ENCODE data around the gene NUDT2. TPM values are rescaled to one million over a fixed set of nuclear protein-coding genes. Genes with fewer than 3 reads are reported as not detected.

Gene NUDT2
- total RNA-seq, 2 experiments from 2014 or later, result 4.5 to 7.2 TPM

DNA sequence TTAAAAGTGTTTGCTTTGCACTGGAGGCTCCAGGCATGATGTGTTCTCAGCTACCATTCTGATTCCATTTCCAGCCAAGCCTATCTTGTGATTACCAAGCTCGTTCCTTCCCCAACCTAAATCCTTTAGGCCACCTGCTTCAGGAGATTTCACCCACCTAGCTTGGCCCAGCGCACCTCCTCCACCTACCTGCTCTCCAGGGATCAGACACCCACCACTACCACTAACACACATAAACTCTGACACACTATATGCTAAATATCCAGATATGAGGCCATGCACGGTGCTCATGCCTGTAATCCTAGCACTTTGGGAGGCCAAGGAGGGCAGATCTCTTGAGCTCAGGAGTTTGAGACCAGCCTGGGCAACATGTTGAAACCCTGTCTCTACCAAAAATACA, 45.0 kb downstream of the NUDT2 start:
- POLR2A ChIA-PET, result no interaction called here
- TF ChIP-seq, protein P1, sequence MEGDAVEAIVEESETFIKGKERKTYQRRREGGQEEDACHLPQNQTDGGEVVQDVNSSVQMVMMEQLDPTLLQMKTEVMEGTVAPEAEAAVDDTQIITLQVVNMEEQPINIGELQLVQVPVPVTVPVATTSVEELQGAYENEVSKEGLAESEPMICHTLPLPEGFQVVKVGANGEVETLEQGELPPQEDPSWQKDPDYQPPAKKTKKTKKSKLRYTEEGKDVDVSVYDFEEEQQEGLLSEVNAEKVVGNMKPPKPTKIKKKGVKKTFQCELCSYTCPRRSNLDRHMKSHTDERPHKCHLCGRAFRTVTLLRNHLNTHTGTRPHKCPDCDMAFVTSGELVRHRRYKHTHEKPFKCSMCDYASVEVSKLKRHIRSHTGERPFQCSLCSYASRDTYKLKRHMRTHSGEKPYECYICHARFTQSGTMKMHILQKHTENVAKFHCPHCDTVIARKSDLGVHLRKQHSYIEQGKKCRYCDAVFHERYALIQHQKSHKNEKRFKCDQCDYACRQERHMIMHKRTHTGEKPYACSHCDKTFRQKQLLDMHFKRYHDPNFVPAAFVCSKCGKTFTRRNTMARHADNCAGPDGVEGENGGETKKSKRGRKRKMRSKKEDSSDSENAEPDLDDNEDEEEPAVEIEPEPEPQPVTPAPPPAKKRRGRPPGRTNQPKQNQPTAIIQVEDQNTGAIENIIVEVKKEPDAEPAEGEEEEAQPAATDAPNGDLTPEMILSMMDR (IDR thresholded peaks at IDR 0.05), result no peak
- intact Hi-C loops (cut with DNase I, micrococcal nuclease), result loop anchor here in 1 of 2 experiments (10.0 kb wide), 2 partner anchors 200 to 360 kb away; partner anchors contain the start of gene UBAP1
- Mint-ChIP-seq H3K9me3 (no peaks in the 10 kb centered on the region), H3K27ac (no peak overlapping the region), H3K27me3 (no peaks in the 10 kb centered on the region), H3K36me3 (ENCODE audit: low read depth) (no peaks in the 10 kb centered on the region), H3K4me1 (ENCODE audit: low read depth) (peaks cover 24% of the 10 kb centered on the region), H3K4me3 (peak overlapping the region; percentile 21)
- no peak overlapping the region for H3K27ac ChIP-seq (ENCODE audit: low read depth in 1 of 2, low read length in 2 of 2)
- ATAC-seq (ENCODE audit: poor library complexity) (no peak), DNase-seq (no peak)
- no peak overlapping the region for H3K4me3 ChIP-seq (ENCODE audit: low read length)
- no peaks in the 10 kb centered on the region for H3K27me3 ChIP-seq (ENCODE audit: control insufficient read depth in 1 of 2, insufficient read depth in 2 of 2, low read length in 2 of 2)
- peaks cover 2% of the 10 kb centered on the region for H3K36me3 ChIP-seq (ENCODE audit: insufficient read depth, low read length)
- H3K4me1 ChIP-seq (ENCODE audit: insufficient read depth, low read length), result peaks cover 26% of the 10 kb centered on the region
- H3K9me3 ChIP-seq (ENCODE audit: control insufficient read depth in 1 of 2, insufficient read depth in 1 of 2, low read length in 2 of 2), result peaks cover 0 to 24% of the 10 kb centered on the region in 2 experiments
- CTCF ChIA-PET, result no interaction called here

- Histone ChIP-seq H3K27ac (ENCODE audit: low read depth in 1 of 2, low read length in 2 of 2) (peak overlapping the region in 1 of 2 donors; percentile 36), H3K27me3 (ENCODE audit: control insufficient read depth in 1 of 2, insufficient read depth in 2 of 2, low read length in 2 of 2) (no peaks in the 10 kb centered on the region), H3K9me3 (ENCODE audit: control insufficient read depth in 1 of 2, insufficient read depth in 1 of 2, low read length in 2 of 2) (peaks cover 0 to 24% of the 10 kb centered on the region in 2 experiments), H3K4me1 (ENCODE audit: insufficient read depth, low read length) (peaks cover 33% of the 10 kb centered on the region), H3K4me3 (ENCODE audit: low read length) (no peak overlapping the region), H3K36me3 (ENCODE audit: insufficient read depth, low read length) (peaks cover 2% of the 10 kb centered on the region)
- no peaks in the 10 kb centered on the region for H3K36me3 Mint-ChIP-seq (ENCODE audit: low read depth)
- POLR2A ChIA-PET, result no interaction called here
- CTCF ChIA-PET, result interaction anchor here (0.7 to 0.9 kb wide), 3 partner anchors 30 to 262 kb away, joined by 3 read pairs; partner anchors contain the start of gene SIGMAR1
- H3K27me3 Mint-ChIP-seq, result no peaks in the 10 kb centered on the region
- TF ChIP-seq, protein P1 (IDR thresholded peaks at IDR 0.05), result no peak
- peak overlapping the region; percentile 77 for H3K27ac Mint-ChIP-seq
- intact Hi-C loops (cut with DNase I, micrococcal nuclease), result loop anchor here (5.0 to 10.0 kb wide), 7 partner anchors 123 to 1777 kb away; partner anchors contain the start of genes UBAP1 (in 2 of the 2), B4GALT1 (in 1 of the 2) and DCAF12 (in 1 of the 2)
- peak overlapping the region; percentile 96 for H3K4me3 Mint-ChIP-seq
- DNase-seq, result no peak
- ATAC-seq (ENCODE audit: poor library complexity), result no peak
- H3K4me1 Mint-ChIP-seq (ENCODE audit: low read depth), result peaks cover 31% of the 10 kb centered on the region
- H3K9me3 Mint-ChIP-seq, result no peaks in the 10 kb centered on the region
These were observed 45.7 kb downstream of the NUDT2 start for GRCh38 chr9:34374905-34375552.

DNA sequence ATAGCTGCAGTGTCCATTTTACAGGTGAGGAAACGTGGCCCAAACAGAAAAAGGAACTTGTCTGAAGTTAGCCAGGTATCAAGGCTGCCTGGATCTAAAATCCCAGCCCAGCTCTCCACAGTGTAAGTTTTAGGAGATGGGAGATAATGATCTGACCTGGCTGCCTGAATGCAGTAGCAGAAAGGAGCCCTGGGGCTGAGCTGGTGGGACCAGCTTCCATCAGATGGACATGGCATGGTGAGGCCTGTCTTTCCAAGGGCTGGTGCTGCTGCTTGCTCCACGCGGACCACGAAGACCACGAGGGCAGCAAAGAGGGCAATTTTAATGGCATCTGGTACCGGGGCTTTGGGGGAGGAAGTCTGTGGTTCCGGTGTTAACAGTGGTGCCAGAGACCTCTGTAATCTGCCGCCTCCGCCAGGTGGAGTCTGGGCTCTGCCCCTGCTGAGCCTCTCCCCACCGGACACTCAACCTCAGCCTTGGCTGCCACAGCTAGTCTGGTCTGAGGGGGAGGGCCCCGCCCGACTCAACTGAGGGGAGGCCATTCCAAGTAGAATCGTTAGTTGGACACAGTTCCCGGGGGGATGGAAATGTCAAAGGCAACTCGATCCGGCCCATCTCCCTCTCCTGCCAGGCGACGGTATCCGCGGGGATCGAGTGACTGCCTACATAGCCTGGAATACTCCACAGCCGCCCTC, 46.7 kb downstream of the NUDT2 start:
- Histone ChIP-seq H3K36me3 (ENCODE audit: insufficient read depth, low read length) (peaks cover 2% of the 10 kb centered on the region), H3K4me1 (ENCODE audit: insufficient read depth, low read length) (peaks cover 42% of the 10 kb centered on the region), H3K4me3 (ENCODE audit: low read length) (peak overlapping the region; percentile 74), H3K27ac (ENCODE audit: low read depth in 1 of 2, low read length in 2 of 2) (peak overlapping the region in 1 of 2 donors; percentile 36), H3K9me3 (ENCODE audit: control insufficient read depth in 1 of 2, insufficient read depth in 1 of 2, low read length in 2 of 2) (peaks cover 0 to 18% of the 10 kb centered on the region in 2 experiments), H3K27me3 (ENCODE audit: control insufficient read depth in 1 of 2, insufficient read depth in 2 of 2, low read length in 2 of 2) (no peaks in the 10 kb centered on the region)
- POLR2A ChIA-PET, result interaction anchor here (0.8 to 2.6 kb wide), 6 partner anchors 12 to 239 kb away, joined by 3 to 11 read pairs (median 6); partner anchors contain the start of genes DNAI1, FAM219A and UBAP1
- TF ChIP-seq, protein P1 (IDR thresholded peaks at IDR 0.05), result peak; percentile 28
- Mint-ChIP-seq H3K27me3 (no peaks in the 10 kb centered on the region), H3K4me3 (peak overlapping the region; percentile 96), H3K27ac (peak overlapping the region; percentile 77), H3K9me3 (no peaks in the 10 kb centered on the region), H3K36me3 (ENCODE audit: low read depth) (no peaks in the 10 kb centered on the region), H3K4me1 (ENCODE audit: low read depth) (peaks cover 41% of the 10 kb centered on the region)
- CTCF ChIA-PET, result interaction anchor here (0.8 to 1.7 kb wide), 3 partner anchors 31 to 261 kb away, joined by 3 to 7 read pairs (median 3); partner anchors contain the start of gene SIGMAR1
- ATAC-seq (ENCODE audit: poor library complexity) (no peak), DNase-seq (peak in 13 of 14 experiments; percentile 18 to 79 (median 43))
- intact Hi-C loops (cut with DNase I, micrococcal nuclease), result loop anchor here (2.0 to 10.0 kb wide), 9 partner anchors 83 to 1776 kb away; partner anchors contain the start of genes UBAP1 (in 2 of the 2), B4GALT1 (in 1 of the 2), DCAF12 (in 1 of the 2) and DNAI1 (in 1 of the 2)
